Activated CD4-positive, alpha-beta memory T cell treated with anti-CD3 and anti-CD28 coated beads for 36 hours (primary cell): ENCODE results near the gene PPP1R12B. TPM values are rescaled to one million over a fixed set of nuclear protein-coding genes. Genes with fewer than 3 reads are reported as not detected.

Experiments used
- CTCF ChIA-PET: fragments of 350-600 bp; sonication (Branson Sonifier 250); formaldehyde crosslinking; loops from one replicate; lab custom pipeline; 2021; ENCODE audit warnings: antibody characterized with exemption, inconsistent platforms; lab: Charles Lee
- POLR2A ChIA-PET: fragments of 350-600 bp; sonication (Branson Sonifier 250); formaldehyde crosslinking; loops from one replicate; lab custom pipeline; 2021; ENCODE audit warnings: antibody characterized with exemption; lab: Charles Lee
- DNase-seq: peaks from one replicate; pipeline ENCODE4 v3.0.0-alpha.2; 2020
- H3K27ac Mint-ChIP-seq: one replicate; pipeline ENCODE4 v1.8.0; 2021; ENCODE audit warnings: mixed read lengths
- H3K27me3 Mint-ChIP-seq: one replicate; pipeline ENCODE4 v1.8.0; 2021; ENCODE audit warnings: mixed read lengths
- H3K36me3 Mint-ChIP-seq: one replicate; pipeline ENCODE4 v1.8.0; 2021; ENCODE audit warnings: mixed read lengths
- H3K4me1 Mint-ChIP-seq: one replicate; pipeline ENCODE4 v1.8.0; 2021; ENCODE audit warnings: low read depth, mixed read lengths
- H3K4me3 Mint-ChIP-seq: one replicate; pipeline ENCODE4 v1.8.0; 2021; ENCODE audit warnings: mild to moderate bottlenecking, mixed read lengths
- H3K9me3 Mint-ChIP-seq: one replicate; pipeline ENCODE4 v1.8.0; 2021; ENCODE audit warnings: mixed read lengths
- intact Hi-C: fragments of 100-400 bp; cut with micrococcal nuclease; formaldehyde crosslinking; loops from one replicate; pipeline ENCODE4 v1.15.1; 2023
- total RNA-seq, 2 experiments: library from RNA; stranded (reverse); gene quantifications; one replicate each; pipeline ENCODE4 v1.2.3, GENCODE V29; 2021

PPP1R12B gene
- total RNA-seq, 2 experiments from 2014 or later: 8.2 to 8.6 TPM

DNA sequence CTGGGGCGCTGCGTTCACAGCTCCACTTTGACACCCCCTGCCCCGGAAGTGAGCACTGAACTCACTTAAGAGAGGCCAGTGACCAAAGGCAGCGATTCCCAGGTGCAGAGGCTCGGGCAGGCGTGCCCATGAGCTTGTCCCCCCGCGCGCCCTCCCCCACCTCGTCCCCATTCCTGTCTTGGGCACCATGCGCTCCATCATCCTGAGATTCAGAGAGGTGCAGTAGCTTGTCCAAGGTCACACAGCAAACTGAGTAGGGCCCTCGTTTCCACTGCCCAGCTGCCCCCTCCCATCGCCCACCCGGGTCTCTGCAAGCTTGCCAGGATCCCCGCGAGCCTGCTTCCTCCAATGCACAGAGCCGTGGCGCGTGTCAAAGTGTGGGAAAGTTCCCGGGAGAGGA, 293.7 kb downstream of the PPP1R12B start:
- Mint-ChIP-seq H3K9me3 (no peaks in the 10 kb centered on the region), H3K4me1 (peaks cover 17% of the 10 kb centered on the region), H3K4me3 (no peak overlapping the region), H3K27me3 (peaks cover 62% of the 10 kb centered on the region), H3K27ac (no peak overlapping the region), H3K36me3 (no peaks in the 10 kb centered on the region)
- CTCF ChIA-PET: no interaction called here
- no peak for DNase-seq
- POLR2A ChIA-PET: no interaction called here
- intact Hi-C loops: no loop called here

Other genes with a start within 250 kb of the PPP1R12B start
- not detected for gene GPR37L1, start 225.8 kb upstream of the PPP1R12B start, total RNA-seq
- gene ARL8A, start 204.0 kb upstream of the PPP1R12B start, total RNA-seq: 10 to 100 TPM; 38.2 to 40.4 TPM
- 100 to 1,000 TPM; 197 to 199 TPM for gene PTPN7, start 188.1 kb upstream of the PPP1R12B start, total RNA-seq
- gene LGR6, start 154.9 kb upstream of the PPP1R12B start, total RNA-seq: under 1 TPM; 0.05 to 0.10 TPM
- gene UBE2T, start 6.8 kb upstream of the PPP1R12B start, total RNA-seq: 100 to 1,000 TPM; 109 to 113 TPM